Mammary epithelial cell (primary cell): ENCODE measurements around the gene IPO8.

Source experiments
- CTCF ChIP-seq, 2 donors: IDR thresholded peaks in 1 of 2; conservative IDR thresholded peaks in 1 of 2; 2 replicates each; pipeline ENCODE4 v1.5.1; 2011 to 2012; ENCODE audit warnings: inconsistent platforms in 2 of 2, low read length in 2 of 2, mild to moderate bottlenecking in 2 of 2, control low read depth in 1 of 2, low read depth in 1 of 2; ENCODE audit not compliant: insufficient read depth in 1 of 2; ENCODE audit errors: extremely low read depth in 1 of 2
- EZH2 ChIP-seq: IDR thresholded peaks from 2 replicates; pipeline ENCODE4 v1.6.1; 2012; ENCODE audit warnings: low read length, inconsistent platforms, borderline replicate concordance

- no peak for TF ChIP-seq CTCF (conservative IDR thresholded peaks at IDR 0.05 in 1 of 2, IDR thresholded peaks at IDR 0.05 in 1 of 2; ENCODE audit: extremely low read depth in 1 of 2, insufficient read depth in 1 of 2, low read depth in 1 of 2, low read length in 2 of 2)
- TF ChIP-seq EZH2 = no peak
These were observed 2.7 kb upstream of the IPO8 start for GRCh38 chr12:30698346-30698745.
